H9 (cell line): ENCODE measurements around the gene NAV1. TPM values are rescaled to one million over a fixed set of nuclear protein-coding genes. Genes with fewer than 3 reads are reported as not detected.
A peak's percentile ranks its signal among the peaks of the same experiment; 100 is the strongest.

ENCODE experiments used
- DNase-seq: peaks from one replicate; pipeline ENCODE4 v3.0.0-alpha.2; 2017
- H2AFZ ChIP-seq: one replicate; pipeline ENCODE4 v1.6.1; 2013; ENCODE audit warnings: mild to moderate bottlenecking, low read length, control low read depth, moderate library complexity
- H2AK5ac ChIP-seq: 2 replicates; pipeline ENCODE4 v1.6.1; 2013; ENCODE audit warnings: low read length, control low read depth, mixed read lengths; ENCODE audit not compliant: insufficient read length
- H2BK120ac ChIP-seq: one replicate; pipeline ENCODE4 v1.6.1; 2013; ENCODE audit warnings: low read depth, mild to moderate bottlenecking, low read length, control low read depth, inconsistent platforms; ENCODE audit not compliant: poor library complexity, severe bottlenecking
- H2BK12ac ChIP-seq: 2 replicates; pipeline ENCODE4 v1.6.1; 2013; ENCODE audit warnings: low read length, control low read depth, mixed read lengths, low read depth; ENCODE audit not compliant: insufficient read length
- H2BK15ac ChIP-seq: 2 replicates; pipeline ENCODE4 v1.6.1; 2013; ENCODE audit warnings: low read depth, low read length, control low read depth
- H2BK20ac ChIP-seq: one replicate; pipeline ENCODE4 v1.6.1; 2013; ENCODE audit warnings: low read depth, mild to moderate bottlenecking, low read length, control low read depth, inconsistent platforms; ENCODE audit not compliant: poor library complexity, severe bottlenecking
- H2BK5ac ChIP-seq: 2 replicates; pipeline ENCODE4 v1.6.1; 2013; ENCODE audit warnings: low read length, control low read depth, mixed read lengths; ENCODE audit not compliant: insufficient read length
- H3K14ac ChIP-seq: 2 replicates; pipeline ENCODE4 v1.6.1; 2013; ENCODE audit warnings: low read length, control low read depth; ENCODE audit not compliant: insufficient read depth
- H3K18ac ChIP-seq: 2 replicates; pipeline ENCODE4 v1.6.1; 2013; ENCODE audit warnings: low read depth, mild to moderate bottlenecking, mixed read lengths, low read length, control low read depth; ENCODE audit not compliant: insufficient read length
- H3K23ac ChIP-seq: 2 replicates; pipeline ENCODE4 v1.6.1; 2013; ENCODE audit warnings: low read length, control low read depth, mixed read lengths, low read depth; ENCODE audit not compliant: insufficient read length
- H3K23me2 ChIP-seq: 2 replicates; pipeline ENCODE4 v1.6.1; 2013; ENCODE audit warnings: low read depth, mild to moderate bottlenecking, mixed read lengths, low read length, control low read depth; ENCODE audit not compliant: insufficient read length, poor library complexity, severe bottlenecking
- H3K27ac ChIP-seq: 2 replicates; pipeline ENCODE4 v1.5.1; 2013; ENCODE audit warnings: low read length, control low read depth, mixed read lengths, low read depth; ENCODE audit not compliant: insufficient read length
- H3K27me3 ChIP-seq: 2 replicates; pipeline ENCODE4 v1.6.1; 2013; ENCODE audit warnings: low read length, control low read depth, inconsistent platforms; ENCODE audit not compliant: insufficient read depth
- H3K4ac ChIP-seq: 2 replicates; pipeline ENCODE4 v1.6.1; 2013; ENCODE audit warnings: low read depth, mild to moderate bottlenecking, control low read depth, inconsistent platforms, low read length, moderate library complexity
- H3K4me1 ChIP-seq: 2 replicates; pipeline ENCODE4 v1.6.1; 2013; ENCODE audit warnings: low read length, control low read depth, inconsistent platforms; ENCODE audit not compliant: insufficient read depth
- H3K4me2 ChIP-seq: 2 replicates; pipeline ENCODE4 v1.6.1; 2013; ENCODE audit warnings: low read length, control low read depth, mixed read lengths; ENCODE audit not compliant: insufficient read length, insufficient read depth
- H3K56ac ChIP-seq: 2 replicates; pipeline ENCODE4 v1.6.1; 2013; ENCODE audit warnings: low read depth, mild to moderate bottlenecking, mixed read lengths, low read length, control low read depth; ENCODE audit not compliant: insufficient read length
- H3K79me1 ChIP-seq: 2 replicates; pipeline ENCODE4 v1.6.1; 2013; ENCODE audit warnings: low read depth, mild to moderate bottlenecking, moderate library complexity, low read length, control low read depth, inconsistent platforms; ENCODE audit not compliant: insufficient read depth, poor library complexity, severe bottlenecking
- H3K79me2 ChIP-seq: 2 replicates; pipeline ENCODE4 v1.6.1; 2013; ENCODE audit warnings: low read length, control low read depth, inconsistent platforms; ENCODE audit not compliant: insufficient read depth
- H3K9ac ChIP-seq: 2 replicates; pipeline ENCODE4 v1.6.1; 2013; ENCODE audit warnings: low read length, control low read depth, mixed read lengths; ENCODE audit not compliant: insufficient read length; ENCODE audit errors: extremely low read depth
- H3K9me3 ChIP-seq: one replicate; pipeline ENCODE4 v1.6.1; 2013; ENCODE audit warnings: low read depth, low read length, inconsistent platforms; ENCODE audit not compliant: control insufficient read depth
- H3T11ph ChIP-seq: one replicate; pipeline ENCODE4 v1.6.1; 2013; ENCODE audit warnings: mild to moderate bottlenecking, low read length, control low read depth, inconsistent platforms
- H4K20me1 ChIP-seq: one replicate; pipeline ENCODE4 v1.6.1; 2013; ENCODE audit not compliant: control insufficient read depth, insufficient read length, insufficient read depth
- H4K5ac ChIP-seq: 2 replicates; pipeline ENCODE4 v1.6.1; 2013; ENCODE audit warnings: low read depth, mild to moderate bottlenecking, mixed read lengths, low read length, control low read depth; ENCODE audit not compliant: insufficient read length
- H4K8ac ChIP-seq: replicated peaks from 2 replicates; pipeline ENCODE4 v1.6.1; 2013; ENCODE audit warnings: low read length, control low read depth, mixed read lengths, low read depth; ENCODE audit not compliant: insufficient read length
- H4K91ac ChIP-seq: 2 replicates; pipeline ENCODE4 v1.6.1; 2013; ENCODE audit warnings: low read depth, mild to moderate bottlenecking, moderate library complexity, mixed read lengths, low read length, control low read depth; ENCODE audit not compliant: insufficient read length
- H3K27ac Mint-ChIP-seq, 3 experiments: 2 replicates in 2 of 3; 3 replicates in 1 of 3; pipeline ENCODE4 v1.8.0; 2020 to 2021; ENCODE audit warnings: mixed read lengths in 3 of 3, mild to moderate bottlenecking in 1 of 3, moderate library complexity in 1 of 3
- H3K27me3 Mint-ChIP-seq: 2 replicates; pipeline ENCODE4 v1.8.0; 2021; ENCODE audit warnings: low read depth, mild to moderate bottlenecking, moderate library complexity, mixed read lengths
- H3K36me3 Mint-ChIP-seq, 3 experiments: 2 replicates in 2 of 3; 3 replicates in 1 of 3; pipeline ENCODE4 v1.8.0; 2020 to 2021; ENCODE audit warnings: low read depth in 3 of 3, mixed read lengths in 3 of 3; ENCODE audit not compliant: insufficient read depth in 1 of 3
- H3K4me1 Mint-ChIP-seq, 2 experiments: 2 replicates each; pipeline ENCODE4 v1.8.0; 2020; ENCODE audit warnings: mixed read lengths in 2 of 2
- H3K4me3 Mint-ChIP-seq, 2 experiments: 2 replicates in 1 of 2; 3 replicates in 1 of 2; pipeline ENCODE4 v1.8.0; 2020 to 2021; ENCODE audit warnings: mild to moderate bottlenecking in 2 of 2, mixed read lengths in 2 of 2, moderate library complexity in 1 of 2
- H3K9me3 Mint-ChIP-seq, 2 experiments: 2 replicates in 1 of 2; 3 replicates in 1 of 2; pipeline ENCODE4 v1.8.0; 2020; ENCODE audit warnings: mild to moderate bottlenecking in 2 of 2, mixed read lengths in 2 of 2, moderate library complexity in 1 of 2
- WGBS: extraction: QIAGEN DNeasy Blood & Tissue Kit; methylation state at CpG from one replicate; pipeline ENCODE4 v1.1.7; 2013; ENCODE audit warnings: missing lambda C conversion rate, low lambda C conversion rate, mixed read lengths; ENCODE audit not compliant: insufficient read length; ENCODE audit errors: extremely low coverage; 5-methylcytosine and 5-hydroxymethylcytosine counted together
- total RNA-seq: library from RNA; stranded (reverse); gene quantifications from 2 replicates; pipeline ENCODE4 v1.2.1, GENCODE V29; 2021
- TF ChIP-seq, protein P1 (sequence below): fragments of 200-600 bp; sonication (generic); conservative IDR thresholded peaks from 3 replicates; pipeline ENCODE4 v1.8.0; 2021; ENCODE audit warnings: antibody characterized with exemption, mild to moderate bottlenecking

Gene NAV1
- total RNA-seq, 1 experiment from 2014 or later: 20.5 TPM

DNA sequence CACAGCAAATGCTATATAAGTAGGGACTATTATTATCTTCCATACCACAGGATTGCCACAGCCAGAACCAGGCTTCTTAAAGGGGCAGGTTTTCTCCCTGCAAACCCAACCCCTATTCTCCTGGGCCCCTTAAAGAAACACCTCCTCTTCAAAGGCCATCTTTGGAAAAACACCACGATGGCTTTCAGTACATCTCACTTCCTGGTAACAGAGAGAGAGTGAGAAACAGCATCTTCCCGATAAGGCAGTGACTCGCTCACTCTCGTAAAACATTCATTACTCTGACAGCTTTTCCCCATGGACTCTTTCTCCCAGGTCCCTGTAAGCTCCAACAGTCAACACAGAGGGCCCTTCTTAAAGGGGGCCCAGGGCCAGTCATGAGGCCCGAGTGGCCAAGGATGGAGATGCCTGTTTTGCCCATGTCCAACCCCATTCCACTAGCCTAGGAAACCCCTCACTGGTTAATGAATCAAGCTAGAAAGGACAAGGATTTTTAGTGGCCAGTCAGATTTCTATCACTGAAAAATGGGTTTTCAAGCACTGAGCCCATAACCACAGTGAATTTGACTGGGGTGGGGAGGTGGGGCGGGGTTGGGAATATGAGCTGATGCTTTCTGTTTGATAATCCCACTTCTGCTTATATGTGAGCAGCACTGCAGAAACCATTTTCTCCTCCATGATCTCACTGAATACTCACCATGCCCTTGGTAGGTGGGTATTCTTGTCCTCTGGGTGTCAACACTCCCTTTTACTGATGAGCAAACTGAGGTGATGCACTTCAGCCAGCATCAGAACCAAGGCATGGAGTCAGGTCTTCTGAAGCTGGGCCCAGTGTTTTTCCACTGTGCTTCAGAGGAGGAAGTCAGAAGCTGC is 3.6 kb upstream of the NAV1 start:
- no peak overlapping the region for H2BK12ac ChIP-seq
- peaks cover 5% of the 10 kb centered on the region for H3K4me1 ChIP-seq
- no peak overlapping the region for H2BK20ac ChIP-seq
- H2BK5ac ChIP-seq: no peak overlapping the region
- H3K27ac Mint-ChIP-seq: peak overlapping the region in 1 of 3 experiments; percentile 42; a peak in 1 of 7 replicates
- H4K20me1 ChIP-seq: no peaks in the 10 kb centered on the region
- DNase-seq: no peak
- no peak overlapping the region for H2AK5ac ChIP-seq
- H4K8ac ChIP-seq: no peak overlapping the region
- peaks cover 21% of the 10 kb centered on the region for H3K23me2 ChIP-seq
- H3K4me3 Mint-ChIP-seq: no peak overlapping the region
- H4K91ac ChIP-seq: no peak overlapping the region
- no peaks in the 10 kb centered on the region for H3K79me2 ChIP-seq
- H3K14ac ChIP-seq: no peak overlapping the region
- no peak overlapping the region for H3K56ac ChIP-seq
- no peak overlapping the region for H2AFZ ChIP-seq
- H3K9me3 ChIP-seq: no peaks in the 10 kb centered on the region
- no peak overlapping the region for H3K18ac ChIP-seq
- H3K23ac ChIP-seq: no peak overlapping the region
- H2BK15ac ChIP-seq: no peak overlapping the region
- no CpG with 5 or more reads among the region's 6 CpGs for WGBS
- H2BK120ac ChIP-seq: no peak overlapping the region
- H3K4me2 ChIP-seq: no peak overlapping the region
- H4K5ac ChIP-seq: no peak overlapping the region
- H3K27ac ChIP-seq: no peak overlapping the region
- peaks cover 54% of the 10 kb centered on the region for H3K27me3 Mint-ChIP-seq
- H3K79me1 ChIP-seq: no peaks in the 10 kb centered on the region
- TF ChIP-seq, protein P1, sequence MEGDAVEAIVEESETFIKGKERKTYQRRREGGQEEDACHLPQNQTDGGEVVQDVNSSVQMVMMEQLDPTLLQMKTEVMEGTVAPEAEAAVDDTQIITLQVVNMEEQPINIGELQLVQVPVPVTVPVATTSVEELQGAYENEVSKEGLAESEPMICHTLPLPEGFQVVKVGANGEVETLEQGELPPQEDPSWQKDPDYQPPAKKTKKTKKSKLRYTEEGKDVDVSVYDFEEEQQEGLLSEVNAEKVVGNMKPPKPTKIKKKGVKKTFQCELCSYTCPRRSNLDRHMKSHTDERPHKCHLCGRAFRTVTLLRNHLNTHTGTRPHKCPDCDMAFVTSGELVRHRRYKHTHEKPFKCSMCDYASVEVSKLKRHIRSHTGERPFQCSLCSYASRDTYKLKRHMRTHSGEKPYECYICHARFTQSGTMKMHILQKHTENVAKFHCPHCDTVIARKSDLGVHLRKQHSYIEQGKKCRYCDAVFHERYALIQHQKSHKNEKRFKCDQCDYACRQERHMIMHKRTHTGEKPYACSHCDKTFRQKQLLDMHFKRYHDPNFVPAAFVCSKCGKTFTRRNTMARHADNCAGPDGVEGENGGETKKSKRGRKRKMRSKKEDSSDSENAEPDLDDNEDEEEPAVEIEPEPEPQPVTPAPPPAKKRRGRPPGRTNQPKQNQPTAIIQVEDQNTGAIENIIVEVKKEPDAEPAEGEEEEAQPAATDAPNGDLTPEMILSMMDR: no peak
- no peak overlapping the region for H3K4ac ChIP-seq
- H3K4me1 Mint-ChIP-seq: peaks cover 20 to 39% of the 10 kb centered on the region in 2 experiments
- no peak overlapping the region for H3T11ph ChIP-seq
- H3K36me3 Mint-ChIP-seq: no peaks in the 10 kb centered on the region
- H3K9me3 Mint-ChIP-seq: no peaks in the 10 kb centered on the region; a peak in 1 of 5 replicates
- peaks cover 2% of the 10 kb centered on the region; the same call in 1 of the 2 replicates for H3K27me3 ChIP-seq
- H3K9ac ChIP-seq: no peak overlapping the region
